ENCODE results near the gene CC2D1A. TPM values are rescaled to one million over a fixed set of nuclear protein-coding genes. Genes with fewer than 3 reads are reported as not detected.
"Not testable (repeated sequence)": the region's sequence is repeated elsewhere in the genome, so short reads cannot be mapped to it uniquely, and the experiment has no call there.

The CC2D1A gene
- total RNA-seq, 2 donors from 2014 or later: 90.8 to 132 TPM

GRCh38 chr19:13966684-13967128, 60.7 kb downstream of the CC2D1A start:
- ATAC-seq: peak; percentile 5
- intact Hi-C loops (cut with DNase I, micrococcal nuclease): no loop called here

DNA sequence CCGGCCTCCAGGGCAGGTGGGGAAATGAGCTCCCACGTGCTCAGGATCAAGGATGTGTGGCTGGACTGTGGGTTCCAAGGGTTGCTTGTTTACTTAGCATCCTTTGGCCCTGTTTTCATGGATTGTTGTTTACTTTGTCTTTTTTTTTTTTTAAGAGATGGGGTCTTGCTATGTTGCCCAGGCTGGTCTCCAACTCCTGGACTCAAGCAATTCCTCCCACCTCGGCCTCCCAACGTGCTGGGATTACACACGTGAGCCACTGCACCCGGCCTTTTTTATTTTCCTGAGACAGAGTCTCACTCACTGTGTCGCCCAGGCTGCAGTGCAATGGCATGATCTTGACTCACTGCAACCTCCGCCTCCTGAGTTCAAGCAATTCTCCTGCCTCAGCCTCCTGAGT, 61.2 kb downstream of the CC2D1A start:
- ATAC-seq; intact Hi-C loops (cut with DNase I, micrococcal nuclease); DNase-seq: not testable (repeated sequence)

More at GRCh38 chr19:13966684-13967128, 60.7 kb downstream of the CC2D1A start:
- no peak for DNase-seq

GRCh38 chr19:13968383-13968935, 62.5 kb downstream of the CC2D1A start:
- DNase-seq (no peak), ATAC-seq (no peak)
- intact Hi-C loops (cut with DNase I, micrococcal nuclease): no loop called here

- DNase-seq (no peak), ATAC-seq (no peak)
- intact Hi-C loops (cut with DNase I, micrococcal nuclease): no loop called here
These were observed 63.0 kb downstream of the CC2D1A start for GRCh38 chr19:13968999-13969398.

- intact Hi-C loops (cut with DNase I, micrococcal nuclease): no loop called here
- ATAC-seq (no peak), DNase-seq (no peak)
These were observed 63.9 kb downstream of the CC2D1A start for GRCh38 chr19:13969897-13970296.

GRCh38 chr19:13971868-13972267, 65.9 kb downstream of the CC2D1A start:
- ATAC-seq; intact Hi-C loops (cut with DNase I, micrococcal nuclease); DNase-seq: not testable (repeated sequence)

- intact Hi-C loops (cut with DNase I, micrococcal nuclease): no loop called here
- DNase-seq (no peak), ATAC-seq (no peak)
These were observed 66.6 kb downstream of the CC2D1A start for GRCh38 chr19:13972368-13973155.

GRCh38 chr19:13973479-13973878, 67.5 kb downstream of the CC2D1A start:
- DNase-seq; ATAC-seq; intact Hi-C loops (cut with DNase I, micrococcal nuclease): not testable (repeated sequence)

GRCh38 chr19:13974073-13974472, 68.1 kb downstream of the CC2D1A start:
- ATAC-seq (peak; percentile 82), DNase-seq (no peak)
- intact Hi-C loops (cut with DNase I, micrococcal nuclease): no loop called here

GRCh38 chr19:13975870-13976269, 69.9 kb downstream of the CC2D1A start:
- intact Hi-C loops (cut with DNase I, micrococcal nuclease): no loop called here
- no peak for DNase-seq
- no peak for ATAC-seq

DNA sequence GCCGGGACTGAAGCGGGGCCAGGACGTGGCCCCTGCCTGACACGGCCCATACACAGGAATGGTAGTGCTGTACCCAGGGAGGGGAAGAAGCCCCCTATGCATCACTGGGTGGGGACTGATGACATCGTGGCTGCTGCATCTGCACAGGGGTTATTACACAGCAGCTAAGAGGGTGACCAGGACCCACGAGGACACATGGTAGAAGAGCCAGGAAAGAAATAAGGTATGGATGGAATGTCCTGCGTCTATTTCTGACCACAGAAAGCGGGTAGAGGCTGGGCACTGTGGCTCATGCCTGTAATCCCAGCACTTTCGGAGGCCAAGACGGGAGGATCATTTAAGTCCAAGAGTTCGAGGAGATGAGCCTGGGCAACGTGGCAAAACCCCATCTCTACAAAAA, 70.4 kb downstream of the CC2D1A start:
- ATAC-seq: no peak
- intact Hi-C loops (cut with DNase I, micrococcal nuclease): no loop called here
- DNase-seq: no peak

- intact Hi-C loops (cut with DNase I, micrococcal nuclease): no loop called here
- ATAC-seq: no peak
- DNase-seq: no peak
These were observed 71.8 kb downstream of the CC2D1A start for GRCh38 chr19:13977803-13978202.

DNA sequence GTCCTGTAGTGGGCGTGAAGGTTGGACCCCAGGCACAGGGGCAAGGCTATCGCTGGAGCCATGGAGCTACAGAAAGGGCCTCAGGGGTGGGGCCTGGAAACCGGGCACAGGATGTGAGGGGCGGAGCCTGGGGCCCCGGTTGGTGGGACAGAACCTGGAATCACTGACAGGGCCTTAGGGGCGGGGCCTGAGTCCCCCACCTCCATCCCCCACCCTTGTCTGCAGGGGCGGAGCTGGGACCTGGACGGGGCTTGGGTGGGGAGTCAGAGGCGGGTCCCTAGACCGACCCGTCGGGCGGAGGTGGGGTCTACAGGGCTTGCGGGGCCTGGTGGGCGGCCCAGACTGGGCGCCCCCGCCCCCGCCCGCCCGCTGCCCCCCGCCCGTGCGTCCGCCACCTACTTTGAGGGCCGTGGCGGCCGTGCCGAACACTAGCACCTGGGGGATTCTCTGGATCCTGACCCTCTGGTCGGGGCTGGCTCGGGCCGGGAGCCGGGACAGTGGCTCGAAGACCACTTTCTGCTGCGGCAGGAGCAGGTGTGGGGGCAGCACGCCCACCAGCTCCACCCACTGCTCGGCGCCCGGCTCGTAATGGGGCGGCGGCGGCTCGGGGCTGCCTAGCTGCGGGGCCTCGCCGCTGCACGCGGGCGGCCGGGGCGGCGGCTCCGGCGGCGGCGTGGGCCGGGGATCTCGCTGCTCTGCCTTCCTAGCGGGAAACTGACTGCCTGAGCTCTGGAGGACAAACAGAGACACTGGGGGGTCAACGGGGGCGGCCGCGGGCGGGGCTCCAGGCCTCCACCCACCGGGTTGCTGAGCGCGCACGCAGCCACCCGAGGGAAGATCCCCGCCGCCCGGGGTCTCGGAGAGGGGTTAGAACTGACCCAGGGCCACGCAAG, 72.6 kb downstream of the CC2D1A start:
- ATAC-seq (peak; percentile 73), DNase-seq (peak; percentile 81 to 85)
- intact Hi-C loops (cut with DNase I, micrococcal nuclease): no loop called here

DNA sequence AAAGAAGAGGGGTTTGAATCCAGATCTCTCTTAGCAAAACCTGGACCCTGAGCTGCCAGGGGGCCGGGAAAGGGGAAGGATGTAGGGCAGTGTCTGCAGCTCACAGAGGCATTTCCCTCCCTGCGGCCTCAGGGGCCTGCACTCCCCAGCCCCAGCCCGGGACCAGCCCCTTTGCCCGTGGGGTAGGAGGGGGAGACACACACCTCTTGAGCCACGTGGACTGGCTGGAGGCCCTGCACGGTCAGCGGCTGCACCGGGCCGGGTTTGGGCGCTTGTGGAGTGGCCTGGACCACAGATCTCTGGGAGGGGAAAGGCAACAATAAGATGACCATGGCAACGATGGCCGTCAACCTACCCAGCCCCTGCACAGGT, 73.2 kb downstream of the CC2D1A start:
- ATAC-seq (peak; percentile 10), DNase-seq (no peak)
- intact Hi-C loops (cut with DNase I, micrococcal nuclease): no loop called here

DNA sequence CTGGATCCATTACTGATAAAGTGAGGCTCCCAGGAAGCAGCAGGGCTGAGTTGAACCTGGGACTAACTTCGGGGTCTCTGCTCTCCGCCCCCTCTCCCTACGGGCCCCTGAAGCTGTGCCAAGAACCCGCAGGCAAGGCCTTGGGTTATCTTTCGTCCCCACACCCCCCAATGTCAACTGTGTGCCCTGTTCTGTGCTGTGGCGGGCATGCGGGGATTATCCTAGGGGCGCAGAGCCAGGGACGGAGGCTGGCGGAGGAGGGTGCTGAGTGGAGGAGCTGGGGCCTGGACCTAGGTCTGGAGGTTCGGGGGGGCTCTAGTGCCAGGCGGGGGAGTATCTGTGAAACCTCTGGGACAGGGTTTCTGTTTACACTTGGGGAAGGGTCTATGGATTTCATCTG, 73.7 kb downstream of the CC2D1A start:
- no peak for DNase-seq
- intact Hi-C loops (cut with DNase I, micrococcal nuclease): no loop called here
- no peak for ATAC-seq

DNA sequence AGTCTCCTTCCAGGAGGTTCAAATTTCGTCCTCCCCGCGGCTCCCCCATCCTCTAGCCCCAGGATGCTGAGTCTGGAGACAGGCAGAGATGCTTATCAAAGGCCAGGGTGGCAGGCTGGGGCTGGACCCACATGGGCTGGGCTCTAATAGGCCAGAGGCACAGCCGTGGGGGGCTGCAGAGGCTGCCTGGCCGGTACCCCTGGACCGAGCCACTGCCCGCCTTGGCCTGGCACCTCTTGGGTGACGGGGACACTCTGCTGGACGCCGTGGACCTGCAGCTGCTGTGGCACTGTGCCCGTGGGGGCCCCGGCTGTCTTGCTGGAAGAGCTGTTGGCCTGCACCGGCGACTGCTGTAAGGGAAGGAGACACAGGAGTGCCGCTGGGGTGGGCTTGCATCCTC, 74.3 kb downstream of the CC2D1A start:
- ATAC-seq: no peak
- intact Hi-C loops (cut with DNase I, micrococcal nuclease): no loop called here
- DNase-seq: no peak

All from left colon (tissue), 2 donors.